ENCODE measurements around the gene WBP1.

- TF ChIP-seq POLR2A (IDR thresholded peaks at IDR 0.05), result no peak
- TF ChIP-seq CTCF (IDR thresholded peaks at IDR 0.05 in 4 of 5, conservative IDR thresholded peaks at IDR 0.05 in 1 of 5), result no peak
Measured at GRCh38 chr2:74429487-74430451, 28.5 kb upstream of the WBP1 start.

Measured in gastrocnemius medialis (tissue), 4 donors.